Keratinocyte (primary cell): ENCODE data around the gene MAX.

ENCODE experiments used
- CTCF ChIP-seq, 3 experiments: IDR thresholded peaks in 1 of 3; conservative IDR thresholded peaks in 1 of 3; optimal IDR thresholded peaks in 1 of 3; 2 replicates in 2 of 3; 3 replicates in 1 of 3; pipeline versions ENCODE3 to v1.5.1; 2011; ENCODE audit warnings: low read length in 3 of 3, mild to moderate bottlenecking in 3 of 3, moderate library complexity in 2 of 3, control low read depth in 1 of 3, inconsistent platforms in 1 of 3; ENCODE audit not compliant: insufficient read depth in 2 of 3; ENCODE audit errors: extremely low read depth in 1 of 3
- EZH2 ChIP-seq: IDR thresholded peaks from one replicate; pipeline ENCODE4 v1.6.1; 2012; ENCODE audit warnings: inconsistent platforms, mild to moderate bottlenecking, low read length, moderate library complexity

GRCh38 chr14:65100922-65101541 lies 1.3 kb downstream of the MAX start:
- TF ChIP-seq EZH2 (no peak), CTCF (optimal IDR thresholded peaks at IDR 0.05 in 1 of 3, IDR thresholded peaks at IDR 0.05 in 1 of 3, conservative IDR thresholded peaks at IDR 0.05 in 1 of 3; ENCODE audit: extremely low read depth in 1 of 3, insufficient read depth in 2 of 3, low read length in 3 of 3) (no peak)
